Activated naive CD4-positive, alpha-beta T cell treated with anti-CD3 and anti-CD28 coated beads, Interleukin-2, amount 50 U/mL, for 24 hours (primary cell): ENCODE measurements around the gene SNX30.

Experiments used
- H3K27ac Mint-ChIP-seq: one replicate; pipeline ENCODE4 v1.8.0; 2021; ENCODE audit warnings: mild to moderate bottlenecking, mixed read lengths
- H3K27me3 Mint-ChIP-seq: one replicate; pipeline ENCODE4 v1.8.0; 2021; ENCODE audit warnings: mixed read lengths
- H3K36me3 Mint-ChIP-seq: one replicate; pipeline ENCODE4 v1.8.0; 2021; ENCODE audit warnings: mixed read lengths
- H3K4me1 Mint-ChIP-seq: one replicate; pipeline ENCODE4 v1.8.0; 2021; ENCODE audit warnings: mixed read lengths
- H3K4me3 Mint-ChIP-seq: one replicate; pipeline ENCODE4 v1.8.0; 2021; ENCODE audit warnings: mild to moderate bottlenecking, mixed read lengths
- H3K9me3 Mint-ChIP-seq: one replicate; pipeline ENCODE4 v1.8.0; 2021; ENCODE audit warnings: mixed read lengths

SNX30 gene

DNA sequence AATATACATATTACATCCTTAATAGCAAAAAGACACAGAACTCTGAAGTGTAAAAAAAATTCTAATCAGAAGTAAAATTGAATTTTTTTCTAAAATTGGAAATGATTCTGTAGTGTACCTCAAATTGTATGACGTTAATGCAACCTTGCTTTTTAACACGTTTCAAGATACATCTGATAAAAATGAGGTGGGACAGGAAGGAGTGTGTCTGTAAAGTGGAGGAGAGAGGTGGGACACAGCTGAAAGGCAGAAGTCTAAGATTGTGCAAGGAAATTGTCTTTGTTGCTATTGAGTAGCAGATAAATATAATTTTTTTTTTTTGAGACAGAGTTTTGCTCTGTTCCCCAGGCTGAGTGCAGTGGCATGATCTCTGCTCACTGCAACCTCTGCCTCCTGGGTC is 15.7 kb upstream of the SNX30 start:
- Mint-ChIP-seq H3K9me3 (no peaks in the 10 kb centered on the region), H3K4me3 (no peak overlapping the region), H3K27me3 (no peaks in the 10 kb centered on the region), H3K27ac (no peak overlapping the region), H3K36me3 (no peaks in the 10 kb centered on the region), H3K4me1 (peaks cover 4% of the 10 kb centered on the region)

DNA sequence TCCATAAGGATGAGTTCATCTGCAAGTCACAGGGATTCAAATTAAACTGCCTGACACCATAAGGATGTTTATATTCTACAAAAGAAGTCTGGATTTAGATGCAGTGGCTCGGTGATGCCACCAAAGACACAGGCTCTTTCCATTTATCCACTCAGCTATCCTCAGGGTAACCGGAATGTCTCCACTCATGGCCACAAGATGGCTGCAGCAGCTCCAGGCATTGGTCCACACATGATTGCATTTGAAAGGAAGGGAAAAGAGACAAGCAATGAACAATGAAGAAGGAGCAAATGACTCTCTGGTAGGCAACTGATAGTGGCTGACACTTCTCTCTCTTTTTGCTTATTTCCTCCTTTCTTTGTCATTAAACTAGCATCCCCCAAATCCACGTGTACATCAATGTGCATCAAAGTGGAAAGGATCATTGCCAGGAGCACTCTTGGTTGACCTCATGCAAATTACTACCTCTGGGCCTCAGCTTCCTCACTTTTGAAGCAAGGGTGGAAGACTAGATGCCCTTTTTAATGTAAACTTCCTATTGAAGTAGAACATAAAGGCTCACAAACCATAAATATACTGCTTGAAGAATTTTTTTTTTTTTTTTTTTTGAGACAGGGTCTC is 7.2 kb upstream of the SNX30 start:
- Mint-ChIP-seq H3K9me3 (no peaks in the 10 kb centered on the region), H3K27ac (no peak overlapping the region), H3K36me3 (no peaks in the 10 kb centered on the region), H3K27me3 (no peaks in the 10 kb centered on the region), H3K4me3 (no peak overlapping the region), H3K4me1 (peaks cover 9% of the 10 kb centered on the region)

DNA sequence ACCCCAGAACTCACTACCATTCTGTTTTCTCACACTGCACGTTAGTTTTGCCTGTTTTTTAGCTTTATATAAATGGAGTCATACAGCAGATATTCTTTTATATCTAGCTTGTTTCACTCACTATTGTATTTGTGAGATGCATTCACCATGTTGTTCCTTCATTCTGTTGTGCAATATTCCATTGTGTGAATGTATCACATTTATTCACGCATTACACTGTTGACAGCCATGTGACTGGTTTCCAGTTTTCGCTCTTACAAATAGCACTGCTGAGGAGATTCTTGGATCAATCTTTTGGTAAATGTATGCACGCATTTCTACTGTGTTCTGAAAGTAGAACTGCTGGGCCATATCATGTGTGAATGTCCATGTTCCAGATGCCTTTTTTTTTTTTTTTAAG is 6.4 kb upstream of the SNX30 start:
- Mint-ChIP-seq H3K4me3 (no peak overlapping the region), H3K36me3 (no peaks in the 10 kb centered on the region), H3K9me3 (no peaks in the 10 kb centered on the region), H3K27ac (no peak overlapping the region), H3K4me1 (peaks cover 14% of the 10 kb centered on the region), H3K27me3 (no peaks in the 10 kb centered on the region)

DNA sequence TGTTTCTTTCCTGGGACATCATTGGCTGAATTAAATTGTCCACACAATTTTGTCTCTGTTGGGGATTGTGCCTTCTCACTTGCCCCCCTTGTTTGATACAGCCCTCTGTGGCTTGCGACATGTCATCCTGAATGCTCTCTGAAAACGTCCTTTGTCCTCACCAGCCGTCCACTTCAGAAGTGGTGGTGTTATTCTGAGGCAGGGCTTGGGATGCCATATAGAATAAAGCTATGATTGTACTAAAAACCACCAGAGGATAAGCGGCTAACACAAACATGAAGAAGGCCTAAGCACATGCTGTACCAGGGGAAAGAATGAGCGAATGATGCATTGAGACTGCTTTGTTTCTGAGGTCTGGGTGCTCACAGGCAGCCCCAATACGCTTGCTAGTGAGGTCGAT is 3.5 kb upstream of the SNX30 start:
- H3K36me3 Mint-ChIP-seq = no peaks in the 10 kb centered on the region
- H3K4me1 Mint-ChIP-seq = peaks cover 24% of the 10 kb centered on the region
- no peaks in the 10 kb centered on the region for H3K9me3 Mint-ChIP-seq
- H3K27ac Mint-ChIP-seq = no peak overlapping the region
- H3K4me3 Mint-ChIP-seq = no peak overlapping the region
- H3K27me3 Mint-ChIP-seq = no peaks in the 10 kb centered on the region

DNA sequence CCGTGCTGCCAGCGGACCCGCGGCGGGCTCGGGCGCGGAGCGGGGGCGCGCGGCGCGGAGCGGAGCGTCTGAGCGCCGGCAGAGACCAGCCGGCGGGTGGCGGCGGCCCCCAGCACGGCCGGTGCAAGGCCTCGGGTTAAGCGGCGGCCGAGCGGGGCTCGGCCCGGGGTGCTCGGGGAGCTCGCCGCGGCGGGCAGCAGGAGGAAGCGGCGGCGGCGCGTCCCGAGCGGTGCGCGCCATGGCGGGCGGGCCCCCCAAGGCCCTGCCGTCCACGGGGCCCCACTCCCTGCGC is 150 bp downstream of the SNX30 start:
- Mint-ChIP-seq H3K4me3 (no peak overlapping the region), H3K36me3 (no peaks in the 10 kb centered on the region), H3K9me3 (no peaks in the 10 kb centered on the region), H3K27me3 (no peaks in the 10 kb centered on the region), H3K4me1 (peaks cover 58% of the 10 kb centered on the region), H3K27ac (no peak overlapping the region)

DNA sequence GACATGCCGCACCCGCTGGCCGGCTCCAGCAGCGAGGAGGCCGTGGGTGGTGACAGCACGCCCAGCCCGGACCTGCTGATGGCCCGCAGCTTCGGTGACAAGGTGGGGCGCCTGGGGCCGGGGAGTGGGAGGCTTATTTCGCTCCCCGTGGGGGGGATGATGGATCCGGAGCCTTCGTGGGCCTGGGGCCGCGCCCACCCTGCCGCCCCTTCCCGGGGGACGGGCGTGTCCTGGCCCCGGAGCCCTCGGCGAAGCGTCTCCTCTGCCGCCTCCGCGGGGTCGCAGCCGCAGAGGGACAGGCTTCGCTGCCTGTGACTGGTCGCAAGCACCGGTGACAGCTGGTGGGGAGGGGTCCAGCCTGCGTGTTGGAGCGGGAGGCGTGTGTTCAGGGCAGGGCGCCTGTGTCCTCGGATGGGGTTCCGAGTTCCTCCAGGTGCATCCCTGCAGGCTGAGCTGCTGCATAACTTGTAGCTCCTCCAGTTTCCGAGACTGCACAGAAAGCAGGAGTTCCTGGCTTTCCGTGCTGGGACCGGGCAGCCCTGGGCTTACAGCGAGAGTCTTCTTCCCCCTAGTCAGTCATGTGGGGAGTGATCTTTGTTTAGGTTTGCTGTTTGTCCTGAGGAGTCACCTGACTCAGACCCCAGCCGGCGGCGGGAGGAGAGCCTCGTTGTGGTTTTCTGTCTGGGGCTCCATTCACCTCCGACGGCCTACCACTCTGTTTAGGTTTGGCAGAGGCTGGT is 666 bp downstream of the SNX30 start:
- no peaks in the 10 kb centered on the region for H3K27me3 Mint-ChIP-seq
- peaks cover 63% of the 10 kb centered on the region for H3K4me1 Mint-ChIP-seq
- H3K4me3 Mint-ChIP-seq = peak overlapping the region; percentile 84
- no peaks in the 10 kb centered on the region for H3K9me3 Mint-ChIP-seq
- no peaks in the 10 kb centered on the region for H3K36me3 Mint-ChIP-seq
- H3K27ac Mint-ChIP-seq = peak overlapping the region; percentile 57

DNA sequence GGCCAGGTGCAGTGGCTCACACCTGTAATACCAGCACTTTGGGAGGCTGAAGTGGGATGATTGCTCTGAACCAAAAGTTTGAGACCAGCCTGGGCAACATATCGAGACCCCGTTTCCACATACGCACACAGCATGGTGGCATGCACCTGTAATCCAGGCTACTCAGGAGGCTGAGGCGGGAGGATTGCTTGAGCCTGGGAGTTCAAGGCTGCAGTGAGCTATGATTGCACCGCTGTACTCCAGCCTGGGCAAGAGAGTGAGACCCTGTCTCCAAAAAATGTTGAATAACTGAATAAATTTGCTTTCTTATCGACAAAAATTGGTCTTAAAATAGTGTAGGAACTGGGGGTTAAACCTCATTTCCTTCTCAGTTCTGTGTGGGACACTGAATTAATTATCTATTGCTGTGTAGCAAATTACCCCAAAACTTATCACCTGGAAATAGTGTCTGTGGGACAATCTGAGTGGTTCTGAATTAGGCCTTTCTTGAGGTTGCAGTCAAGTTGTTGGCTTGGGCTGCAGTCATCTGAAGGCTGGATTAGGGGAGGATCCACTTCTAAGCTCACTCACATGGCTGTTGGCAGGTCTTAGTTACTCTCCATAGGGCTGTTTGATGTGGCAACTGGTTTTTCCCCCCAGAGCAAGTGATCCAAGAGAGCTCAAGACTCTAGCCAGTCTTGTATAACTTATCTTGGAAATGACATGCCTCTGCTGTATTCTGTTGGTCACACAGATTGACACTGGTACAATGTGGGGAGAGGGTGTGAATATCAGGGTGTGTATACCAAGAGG is 2.0 kb downstream of the SNX30 start:
- Mint-ChIP-seq H3K4me3 (peak overlapping the region; percentile 84), H3K27me3 (no peaks in the 10 kb centered on the region), H3K36me3 (no peaks in the 10 kb centered on the region), H3K9me3 (no peaks in the 10 kb centered on the region), H3K4me1 (peaks cover 72% of the 10 kb centered on the region), H3K27ac (no peak overlapping the region)

DNA sequence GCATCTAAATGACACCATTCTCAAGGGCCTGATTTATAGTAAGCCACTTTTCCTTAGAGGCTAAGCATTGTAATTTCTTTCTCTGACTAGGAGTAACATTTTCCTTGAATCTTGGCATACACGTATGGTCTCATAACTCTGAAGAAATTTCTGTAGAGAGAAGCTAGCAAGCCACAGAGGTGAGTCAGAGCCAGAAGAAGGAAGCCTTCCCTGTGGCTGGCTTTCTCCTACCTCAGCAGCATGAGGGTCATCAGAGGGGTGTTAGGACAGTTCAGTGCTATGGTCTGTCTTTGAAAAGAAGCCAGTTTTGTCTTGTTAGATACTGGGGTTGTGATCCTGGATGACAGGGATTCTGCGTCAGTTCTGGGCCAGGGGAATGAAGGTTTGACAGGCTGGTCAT is 3.2 kb downstream of the SNX30 start:
- Mint-ChIP-seq H3K4me3 (peak overlapping the region; percentile 47), H3K9me3 (no peaks in the 10 kb centered on the region), H3K4me1 (peaks cover 79% of the 10 kb centered on the region), H3K27ac (no peak overlapping the region), H3K36me3 (no peaks in the 10 kb centered on the region), H3K27me3 (no peaks in the 10 kb centered on the region)

DNA sequence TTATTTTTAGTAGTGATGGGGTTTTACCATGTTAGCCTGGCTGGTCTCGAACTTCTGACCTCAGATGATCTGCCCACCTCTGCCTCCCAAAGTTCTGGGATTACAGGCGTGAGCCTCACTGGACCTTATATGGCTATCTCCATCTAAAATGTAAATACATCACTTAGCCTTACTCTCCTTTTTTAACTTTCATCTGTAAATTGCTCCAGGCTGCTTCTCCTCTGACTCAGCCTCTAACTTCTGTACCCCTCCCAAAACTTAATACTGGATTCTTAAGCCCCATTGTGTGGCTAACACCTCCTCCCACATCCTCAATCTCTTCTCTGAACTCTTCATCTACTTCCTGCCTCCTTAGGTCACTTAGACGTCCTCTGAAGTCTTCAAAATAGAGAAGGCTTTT is 4.0 kb downstream of the SNX30 start:
- no peaks in the 10 kb centered on the region for H3K9me3 Mint-ChIP-seq
- H3K4me1 Mint-ChIP-seq = peaks cover 76% of the 10 kb centered on the region
- H3K27me3 Mint-ChIP-seq = no peaks in the 10 kb centered on the region
- peak overlapping the region; percentile 0 for H3K27ac Mint-ChIP-seq
- H3K4me3 Mint-ChIP-seq = peak overlapping the region; percentile 39
- H3K36me3 Mint-ChIP-seq = no peaks in the 10 kb centered on the region

DNA sequence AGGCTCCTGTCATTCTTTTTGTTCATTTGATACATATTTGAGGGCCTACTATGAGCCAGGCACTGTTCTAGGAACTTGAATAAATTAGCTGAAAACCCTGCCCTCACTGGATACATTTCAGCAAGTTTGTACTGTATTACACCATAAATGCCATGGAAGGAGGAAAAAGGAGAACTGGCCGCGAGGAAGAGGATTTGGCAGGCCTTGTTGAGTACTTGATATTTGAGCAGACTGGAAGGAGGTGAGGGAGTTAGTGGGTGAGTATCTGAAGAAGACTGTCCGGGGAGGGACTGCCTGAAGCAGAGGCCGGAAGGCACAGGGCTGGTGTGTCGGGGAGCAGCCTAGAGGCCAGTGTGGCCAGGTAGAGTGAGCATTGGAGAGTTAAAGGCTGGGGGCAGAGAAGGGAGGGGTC is 4.5 kb downstream of the SNX30 start:
- H3K27me3 Mint-ChIP-seq = no peaks in the 10 kb centered on the region
- H3K4me1 Mint-ChIP-seq = peaks cover 75% of the 10 kb centered on the region
- H3K36me3 Mint-ChIP-seq = no peaks in the 10 kb centered on the region
- H3K9me3 Mint-ChIP-seq = no peaks in the 10 kb centered on the region
- peak overlapping the region; percentile 0 for H3K27ac Mint-ChIP-seq
- peak overlapping the region; percentile 39 for H3K4me3 Mint-ChIP-seq

DNA sequence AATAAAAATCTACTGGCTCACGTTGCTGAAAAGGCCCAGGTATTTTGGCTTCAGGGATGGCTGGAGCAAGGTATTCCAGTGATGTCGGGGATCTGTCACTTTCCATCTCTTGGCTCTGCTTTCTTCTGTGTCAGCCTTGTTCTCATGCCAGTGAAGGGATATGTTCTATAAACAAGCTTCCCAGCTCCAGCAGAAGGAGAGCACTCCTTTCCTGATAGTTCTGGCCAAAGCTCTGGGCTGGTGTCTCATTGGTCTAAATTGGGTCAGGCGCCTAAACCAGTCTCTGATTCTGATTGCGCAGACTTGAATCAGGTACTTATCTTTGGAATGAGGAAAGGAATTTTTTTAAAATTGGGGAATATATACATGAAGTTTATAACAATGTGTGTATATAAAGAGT is 5.1 kb downstream of the SNX30 start:
- H3K4me3 Mint-ChIP-seq = no peak overlapping the region

DNA sequence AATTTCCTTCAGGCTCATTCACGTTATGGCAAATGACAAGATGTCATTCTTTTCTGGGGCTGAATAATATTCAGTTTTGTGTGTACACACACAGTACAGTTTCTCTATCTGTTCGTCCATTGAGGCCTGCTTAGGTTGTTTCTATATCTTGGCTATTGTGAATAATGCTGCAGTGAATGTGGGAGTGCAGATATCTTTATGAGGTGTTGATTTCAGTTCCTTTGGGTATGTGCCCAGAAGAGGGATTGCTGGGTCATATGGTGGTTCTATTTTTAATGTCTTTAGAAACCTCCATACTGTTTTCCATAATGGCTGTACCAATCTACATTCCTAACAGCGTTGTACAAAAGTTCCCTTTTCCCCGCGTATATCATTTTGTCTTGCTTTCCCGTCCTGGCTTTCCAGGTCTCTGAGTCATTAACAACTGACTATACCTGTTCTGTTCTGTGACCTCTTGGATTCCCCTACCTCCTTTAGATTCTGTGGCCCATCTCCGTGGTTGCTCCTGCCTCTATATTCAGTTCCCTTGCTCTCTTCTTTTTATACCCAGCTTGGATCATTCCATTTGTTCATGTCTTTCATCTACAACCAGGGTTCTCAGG is 6.8 kb downstream of the SNX30 start:
- Mint-ChIP-seq H3K27ac (no peak overlapping the region), H3K36me3 (no peaks in the 10 kb centered on the region), H3K4me3 (no peak overlapping the region), H3K4me1 (peaks cover 70% of the 10 kb centered on the region), H3K27me3 (no peaks in the 10 kb centered on the region), H3K9me3 (no peaks in the 10 kb centered on the region)

More for the DNA sequence above, 5.1 kb downstream of the SNX30 start:
- Mint-ChIP-seq H3K27ac (no peak overlapping the region), H3K36me3 (no peaks in the 10 kb centered on the region), H3K4me1 (peaks cover 78% of the 10 kb centered on the region), H3K27me3 (no peaks in the 10 kb centered on the region), H3K9me3 (no peaks in the 10 kb centered on the region)

DNA sequence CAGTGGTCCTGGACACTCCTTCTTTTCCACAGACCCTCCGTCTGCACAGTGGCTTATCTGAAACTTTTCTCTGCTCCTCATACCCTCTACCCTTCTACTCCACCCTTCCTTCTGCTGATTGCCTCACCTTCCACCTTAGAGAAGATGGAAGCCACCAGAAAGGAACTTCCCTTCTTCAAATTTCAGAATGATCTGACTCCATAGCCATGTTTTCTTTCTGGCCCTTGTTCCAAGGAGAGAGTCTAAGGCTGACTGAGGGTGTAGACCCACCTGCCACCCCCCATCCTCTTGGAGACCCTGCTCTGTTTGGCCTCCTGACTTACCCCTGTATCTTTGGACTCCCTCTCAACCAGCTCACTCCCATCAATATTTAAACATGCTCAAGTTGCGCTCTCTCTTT is 7.4 kb downstream of the SNX30 start:
- no peaks in the 10 kb centered on the region for H3K36me3 Mint-ChIP-seq
- no peaks in the 10 kb centered on the region for H3K27me3 Mint-ChIP-seq
- no peaks in the 10 kb centered on the region for H3K9me3 Mint-ChIP-seq
- no peak overlapping the region for H3K4me3 Mint-ChIP-seq
- no peak overlapping the region for H3K27ac Mint-ChIP-seq
- peaks cover 65% of the 10 kb centered on the region for H3K4me1 Mint-ChIP-seq

DNA sequence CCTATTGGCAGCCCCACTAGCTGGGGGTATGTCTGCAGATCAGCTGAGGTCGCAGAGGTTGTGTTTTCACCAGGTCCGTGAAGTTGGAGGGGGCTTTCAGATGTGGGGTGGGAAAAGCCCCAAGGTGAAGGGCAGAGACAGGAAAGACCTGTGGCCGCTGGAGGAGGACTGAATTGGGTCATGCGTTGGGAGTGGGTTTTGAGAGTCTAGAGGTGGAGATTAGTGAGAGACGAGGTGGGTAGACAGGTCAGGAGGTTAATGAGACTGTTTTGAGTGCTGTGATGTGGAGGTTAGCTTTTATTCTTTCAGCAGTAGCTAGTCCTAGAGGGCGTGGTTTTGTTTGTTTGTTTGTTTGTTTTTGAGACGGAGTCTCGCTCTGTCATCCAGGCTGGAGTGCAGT is 10.3 kb downstream of the SNX30 start:
- Mint-ChIP-seq H3K36me3 (peaks cover 1% of the 10 kb centered on the region), H3K27ac (no peak overlapping the region), H3K4me1 (peaks cover 38% of the 10 kb centered on the region), H3K27me3 (no peaks in the 10 kb centered on the region), H3K4me3 (no peak overlapping the region), H3K9me3 (no peaks in the 10 kb centered on the region)

DNA sequence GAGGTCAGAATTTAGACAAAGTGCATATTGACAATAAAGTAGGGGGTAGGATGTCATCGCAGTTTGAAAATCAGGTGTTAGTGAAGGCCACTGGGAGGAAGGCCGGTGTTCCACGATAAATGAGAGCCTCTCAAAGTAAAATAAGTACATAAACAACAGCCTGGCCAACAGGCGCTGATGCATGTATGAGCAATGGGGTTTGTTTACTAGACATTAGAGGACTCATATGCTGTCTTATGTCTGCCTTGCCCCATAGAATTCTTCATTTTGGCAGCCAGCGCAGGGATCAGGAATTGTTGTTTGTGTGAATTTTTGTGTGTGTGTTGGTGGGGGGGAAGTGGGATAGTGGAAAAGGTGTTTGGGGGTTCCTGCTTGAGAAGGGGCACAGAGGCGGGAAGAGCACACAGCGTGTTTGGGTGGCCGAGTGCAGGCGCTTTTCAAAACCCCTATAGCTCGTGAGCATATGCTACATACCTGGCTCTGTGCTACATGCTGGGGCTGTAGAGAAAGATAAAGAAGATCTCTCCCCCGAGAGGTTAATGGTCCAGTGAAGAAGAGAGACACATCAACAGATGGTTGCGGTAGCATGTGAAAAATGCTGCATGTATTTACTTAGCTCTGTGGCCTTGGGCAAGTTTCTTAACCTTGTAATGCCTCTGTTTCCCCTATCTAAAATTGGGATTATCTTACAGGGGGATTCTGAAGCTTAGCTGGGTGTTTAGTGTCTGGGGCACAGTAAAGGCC is 11.5 kb downstream of the SNX30 start:
- H3K27ac Mint-ChIP-seq = no peak overlapping the region
- no peak overlapping the region for H3K4me3 Mint-ChIP-seq
- peaks cover 30% of the 10 kb centered on the region for H3K4me1 Mint-ChIP-seq
- H3K9me3 Mint-ChIP-seq = peaks cover 7% of the 10 kb centered on the region
- H3K36me3 Mint-ChIP-seq = peaks cover 7% of the 10 kb centered on the region
- no peaks in the 10 kb centered on the region for H3K27me3 Mint-ChIP-seq
